Right ventricle myocardium inferior (tissue), 1 donor: Measurements from ENCODE around the gene TDRD3. TPM values are rescaled to one million over a fixed set of nuclear protein-coding genes. Genes with fewer than 3 reads are reported as not detected.

ENCODE experiments used
- ATAC-seq: fragments of 200-7000 bp; cut with Tn5 transposase; one replicate; pipeline ENCODE4 v1.9.1; 2020; ENCODE audit warnings: mild to moderate bottlenecking, moderate library complexity
- DNase-seq: peaks from one replicate; pipeline ENCODE4 v3.0.0; 2021; ENCODE audit errors: missing footprints
- intact Hi-C: fragments of 100-400 bp; cut with DNase I; formaldehyde crosslinking; loops from one replicate; pipeline ENCODE4 v1.11.0; 2022
- total RNA-seq: library from RNA; stranded (reverse); fragmentation: NEBNext Ultra II Directional; extraction: Animal tissue kit (Norgen Biotek cat#: 25700); gene quantifications from one replicate; pipeline ENCODE4 v1.2.1, GENCODE V29; 2021
- donor health status: DM: no; HTN: yes; CAD: no; lungs with severe emphysema.

TDRD3 gene
- total RNA-seq, 1 donor from 2014 or later: 40.2 TPM

DNA sequence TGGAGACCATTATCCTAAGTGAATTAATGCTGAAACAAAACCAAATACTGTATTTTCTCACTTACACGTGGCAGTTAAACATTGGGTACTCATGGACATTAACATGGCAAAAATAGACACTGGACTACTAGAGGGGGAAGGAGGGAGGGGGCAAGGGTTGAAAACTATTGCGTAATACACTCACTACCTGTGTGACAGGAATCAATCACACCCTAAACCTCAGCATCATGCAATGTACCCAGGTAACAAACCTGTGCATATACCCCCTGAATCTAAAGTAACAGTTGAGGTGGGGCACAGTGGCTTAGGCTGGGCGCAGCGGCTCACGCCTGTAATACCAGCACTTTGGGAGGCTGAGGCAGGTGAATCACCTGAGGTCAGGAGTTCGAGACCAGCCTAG lies 207.0 kb downstream of the TDRD3 start:
- DNase-seq: no peak
- ATAC-seq: no peak
- intact Hi-C loops: no loop called here

DNA sequence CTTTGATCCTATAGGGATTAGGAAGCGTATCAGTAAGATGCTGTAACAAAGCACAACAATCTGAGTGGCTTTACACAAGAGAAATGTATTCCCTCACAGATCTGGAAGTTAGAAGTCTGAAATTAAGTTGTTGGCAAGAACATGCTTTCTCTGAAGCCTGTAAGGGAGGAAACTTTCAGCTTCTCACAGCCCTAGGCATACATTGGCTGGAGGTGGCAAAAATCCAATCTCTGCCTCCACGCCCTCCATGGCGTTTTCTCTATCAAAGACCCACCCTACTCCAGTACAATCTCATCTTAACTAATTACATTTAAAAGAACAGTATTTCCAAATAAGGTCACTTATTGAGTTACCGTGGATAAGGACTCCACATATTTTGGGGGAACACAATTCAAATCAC lies 211.9 kb downstream of the TDRD3 start:
- ATAC-seq (no peak), DNase-seq (no peak)
- intact Hi-C loops: no loop called here

DNA sequence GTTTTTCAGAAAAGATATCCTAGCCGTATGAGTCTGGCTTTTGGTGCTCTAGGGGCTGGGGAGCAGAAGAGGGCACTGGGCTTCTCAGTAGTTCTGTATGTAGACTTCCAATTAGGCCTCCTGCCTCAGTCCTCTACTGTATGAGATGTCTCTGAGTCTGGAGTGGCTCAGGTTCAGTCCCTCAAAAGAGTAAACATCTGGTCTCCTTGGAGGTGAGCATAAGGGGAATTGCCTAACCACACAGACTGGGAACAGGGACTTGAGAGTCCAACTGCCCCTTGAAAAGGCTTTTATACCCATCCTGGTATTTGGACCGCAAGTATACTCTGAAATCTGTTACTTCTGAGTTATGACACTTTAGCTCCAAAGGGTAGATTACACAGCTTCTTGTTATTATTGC lies 214.5 kb downstream of the TDRD3 start:
- no peak for ATAC-seq
- no peak for DNase-seq
- intact Hi-C loops: no loop called here

DNA sequence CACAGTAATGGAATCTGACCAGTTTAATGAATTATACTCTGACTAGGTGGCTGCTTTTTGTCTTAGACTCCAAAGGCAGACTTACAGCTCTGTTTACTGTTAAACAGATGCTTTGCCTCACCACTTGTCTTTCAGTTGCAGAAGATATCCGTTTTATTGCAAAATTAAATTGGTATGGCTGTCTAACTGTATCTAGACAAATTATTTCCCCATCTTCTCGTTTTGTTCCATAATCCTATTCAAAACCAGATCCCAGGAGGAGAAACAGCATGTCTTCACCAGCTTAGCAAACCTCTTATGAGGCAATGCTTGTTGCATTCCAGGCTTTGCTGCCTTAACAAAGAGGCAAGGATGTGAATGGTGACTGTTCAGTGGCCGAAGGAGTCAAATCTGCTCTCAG lies 215.6 kb downstream of the TDRD3 start:
- intact Hi-C loops: no loop called here
- ATAC-seq (no peak), DNase-seq (no peak)

DNA sequence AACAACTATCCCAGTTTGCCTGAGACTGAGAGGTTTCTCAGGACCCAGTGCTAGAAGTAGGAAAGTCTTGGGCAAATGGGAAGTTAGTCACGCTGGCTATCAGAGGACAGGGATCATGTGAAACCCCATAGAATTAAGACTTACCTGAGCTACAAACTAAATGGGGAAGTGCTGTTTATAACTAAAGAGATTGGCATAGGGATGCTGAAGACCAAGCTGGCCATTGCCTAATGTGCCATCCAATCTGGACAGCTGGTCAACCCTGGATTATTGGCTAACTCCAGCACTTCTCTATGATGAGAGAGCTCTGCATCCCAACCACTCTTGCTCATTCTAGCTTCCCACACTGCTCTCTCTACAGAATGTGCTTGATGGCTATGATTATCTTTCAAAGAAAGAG lies 216.1 kb downstream of the TDRD3 start:
- DNase-seq (no peak), ATAC-seq (no peak)
- intact Hi-C loops: no loop called here

DNA sequence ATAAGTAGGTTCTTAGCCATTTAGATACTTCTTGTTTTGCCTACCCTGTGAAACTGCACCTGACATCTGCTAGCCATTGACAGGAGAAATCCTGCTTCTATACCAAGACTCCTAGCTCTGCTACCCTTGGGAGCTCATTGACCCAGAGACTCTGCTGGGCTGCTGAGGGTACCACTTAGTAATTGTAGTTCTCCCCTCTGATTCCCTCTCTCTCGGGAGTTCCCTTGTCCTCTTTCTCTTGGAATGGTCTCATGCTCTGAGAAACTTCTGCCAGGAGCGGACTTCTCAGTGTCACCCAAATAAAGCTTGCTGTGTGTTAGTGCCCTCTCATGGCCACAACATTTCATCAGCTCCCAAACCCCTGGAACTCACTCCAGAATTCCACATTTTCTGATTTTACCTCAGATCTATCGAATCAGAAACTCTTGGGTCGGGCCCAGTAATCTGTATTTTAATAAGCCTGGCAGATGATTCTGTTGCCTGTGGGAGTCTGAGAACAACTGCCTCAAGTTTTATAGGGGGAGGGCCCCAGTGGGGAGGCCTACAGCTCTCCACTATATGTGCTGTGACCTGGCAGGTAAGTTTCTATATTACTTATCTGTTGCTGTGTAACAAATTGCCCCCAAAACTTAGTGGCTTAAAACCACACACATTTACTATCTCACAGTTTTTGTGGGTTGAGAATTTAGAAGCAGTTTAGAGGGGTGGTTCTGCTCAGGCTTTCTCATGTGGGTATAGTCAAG lies 221.1 kb downstream of the TDRD3 start:
- ATAC-seq: no peak
- intact Hi-C loops: no loop called here

DNA sequence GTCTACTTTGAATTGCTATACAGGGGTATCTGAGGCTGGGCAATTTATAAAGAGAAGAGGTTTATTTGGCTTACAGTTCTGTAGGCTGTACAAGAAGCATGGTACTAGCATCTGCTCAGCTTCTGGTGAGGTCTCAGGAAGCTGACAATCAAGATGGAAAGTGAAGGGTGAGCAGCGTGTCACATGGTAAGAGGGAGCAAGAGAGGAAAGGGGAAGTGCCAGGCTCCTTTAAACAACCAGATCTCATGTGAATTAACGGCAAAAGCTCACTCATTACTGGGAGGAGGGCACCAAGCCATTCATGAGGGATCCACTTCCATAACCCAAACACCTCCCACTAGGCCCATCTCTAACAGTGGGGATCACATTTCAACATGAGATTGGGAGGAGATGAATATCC lies 222.4 kb downstream of the TDRD3 start:
- no peak for DNase-seq
- ATAC-seq: no peak
- intact Hi-C loops: no loop called here

More for the DNA sequence above, 221.1 kb downstream of the TDRD3 start:
- no peak for DNase-seq

DNA sequence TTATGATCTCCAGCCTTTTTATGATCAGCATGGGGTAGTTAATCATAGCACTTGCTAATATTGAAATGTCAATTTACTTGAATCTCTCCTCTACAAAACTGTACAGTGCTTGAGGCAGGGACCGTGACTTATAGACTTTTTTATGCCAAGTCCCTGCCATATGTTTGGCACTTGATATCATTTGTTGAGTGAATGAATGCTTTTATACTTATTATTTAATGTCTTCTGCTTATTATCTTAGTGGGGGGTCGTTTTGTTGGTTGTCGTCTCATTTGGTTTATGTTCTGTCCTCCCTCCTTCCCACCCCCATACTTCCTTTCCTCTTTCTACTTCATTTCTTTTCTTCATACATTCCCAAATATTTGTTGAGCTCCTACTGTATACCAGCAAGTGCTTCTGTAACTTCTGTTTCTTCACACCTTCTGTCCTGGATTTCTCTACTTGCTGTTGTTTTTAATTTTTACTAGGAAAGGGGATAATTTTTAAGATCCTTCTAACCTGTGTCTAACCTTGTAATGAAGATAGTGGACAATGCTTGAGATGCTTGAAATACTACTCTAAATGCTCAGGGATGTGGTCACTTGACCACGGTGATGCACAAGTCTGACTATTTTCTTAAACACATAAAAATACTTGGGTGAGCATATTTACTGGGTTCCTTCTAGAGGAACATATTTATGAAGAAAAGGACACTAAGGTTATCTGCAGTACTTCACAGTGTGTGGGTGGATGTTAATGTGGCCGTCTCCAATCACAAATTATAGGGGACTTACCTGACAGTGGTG lies 223.8 kb downstream of the TDRD3 start:
- ATAC-seq: no peak
- DNase-seq: no peak
- intact Hi-C loops: no loop called here

DNA sequence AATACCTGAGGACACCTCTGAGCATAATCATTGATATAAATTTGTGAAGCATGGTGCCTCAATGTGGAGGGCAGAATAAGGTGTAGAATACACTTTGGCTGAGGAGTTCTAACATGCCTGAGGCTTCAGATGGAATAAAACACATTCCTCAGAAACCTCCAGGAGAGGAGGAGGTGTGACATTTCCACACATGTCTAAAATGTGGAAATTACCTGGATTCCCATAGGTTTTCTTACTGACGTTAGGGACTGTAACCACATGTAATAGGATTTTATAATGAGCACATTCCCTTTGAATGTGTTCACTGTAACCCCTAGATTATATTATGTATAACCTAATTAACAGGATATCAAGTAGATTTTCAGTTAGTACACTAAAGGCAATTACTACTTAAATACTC lies 226.1 kb downstream of the TDRD3 start:
- intact Hi-C loops: no loop called here
- no peak for ATAC-seq
- no peak for DNase-seq

Other genes starting within 250 kb of the TDRD3 start
- gene DIAPH3, start 233.3 kb upstream of the TDRD3 start, total RNA-seq: 0.46 TPM